ENCODE results near the gene PLA2G4A.

Gene PLA2G4A

GRCh38 chr1:186828611-186829454 is at the start of gene PLA2G4A:
Gene PLA2G4A (plus strand): TSS chr1:186828949. CDS start chr1:186854355, 25,406 bp downstream.
- DNase-seq (ENCODE audit: low read depth in 1 of 2, low spot score in 1 of 2) = no peak

GRCh38 chr1:186780076-186780475 is 48.7 kb upstream of the PLA2G4A start:
- DNase-seq (ENCODE audit: low read depth in 1 of 2, low spot score in 1 of 2) = no peak

GRCh38 chr1:186781730-186782129 is 47.0 kb upstream of the PLA2G4A start:
- no peak for DNase-seq (ENCODE audit: low read depth in 1 of 2, low spot score in 1 of 2)

GRCh38 chr1:186782791-186783190 is 46.0 kb upstream of the PLA2G4A start:
- no peak for DNase-seq (ENCODE audit: low read depth in 1 of 2, low spot score in 1 of 2)

- DNase-seq (ENCODE audit: low read depth in 1 of 2, low spot score in 1 of 2) = no peak
Observed at GRCh38 chr1:186783193-186783592, 45.6 kb upstream of the PLA2G4A start.

- no peak for DNase-seq (ENCODE audit: low read depth in 1 of 2, low spot score in 1 of 2)
Observed at GRCh38 chr1:186785503-186785902, 43.2 kb upstream of the PLA2G4A start.

- no peak for DNase-seq (ENCODE audit: low read depth in 1 of 2, low spot score in 1 of 2)
Observed at GRCh38 chr1:186790101-186790500, 38.6 kb upstream of the PLA2G4A start.

GRCh38 chr1:186792870-186793581 is 35.7 kb upstream of the PLA2G4A start:
- DNase-seq (ENCODE audit: low read depth in 1 of 2, low spot score in 1 of 2) = no peak

GRCh38 chr1:186793582-186793927 is 35.2 kb upstream of the PLA2G4A start:
- no peak for DNase-seq (ENCODE audit: low read depth in 1 of 2, low spot score in 1 of 2)

- DNase-seq (ENCODE audit: low read depth in 1 of 2, low spot score in 1 of 2) = no peak
Observed at GRCh38 chr1:186798960-186799688, 29.6 kb upstream of the PLA2G4A start.

GRCh38 chr1:186799689-186800054 is 29.1 kb upstream of the PLA2G4A start:
- DNase-seq (ENCODE audit: low read depth in 1 of 2, low spot score in 1 of 2) = no peak

- no peak for DNase-seq (ENCODE audit: low read depth in 1 of 2, low spot score in 1 of 2)
Observed at GRCh38 chr1:186802388-186802787, 26.4 kb upstream of the PLA2G4A start.

GRCh38 chr1:186804679-186805078 is 24.1 kb upstream of the PLA2G4A start:
- no peak for DNase-seq (ENCODE audit: low read depth in 1 of 2, low spot score in 1 of 2)

- DNase-seq (ENCODE audit: low read depth in 1 of 2, low spot score in 1 of 2) = no peak
Observed at GRCh38 chr1:186806477-186806876, 22.3 kb upstream of the PLA2G4A start.

GRCh38 chr1:186807163-186807562 is 21.6 kb upstream of the PLA2G4A start:
- DNase-seq (ENCODE audit: low read depth in 1 of 2, low spot score in 1 of 2) = no peak

GRCh38 chr1:186811892-186812291 is 16.9 kb upstream of the PLA2G4A start:
- no peak for DNase-seq (ENCODE audit: low read depth in 1 of 2, low spot score in 1 of 2)

- DNase-seq (ENCODE audit: low read depth in 1 of 2, low spot score in 1 of 2) = no peak
Observed at GRCh38 chr1:186812570-186812969, 16.2 kb upstream of the PLA2G4A start.

GRCh38 chr1:186813420-186813819 is 15.3 kb upstream of the PLA2G4A start:
- no peak for DNase-seq (ENCODE audit: low read depth in 1 of 2, low spot score in 1 of 2)

- no peak for DNase-seq (ENCODE audit: low read depth in 1 of 2, low spot score in 1 of 2)
Observed at GRCh38 chr1:186819126-186819525, 9.6 kb upstream of the PLA2G4A start.

- DNase-seq (ENCODE audit: low read depth in 1 of 2, low spot score in 1 of 2) = no peak
Observed at GRCh38 chr1:186819563-186819962, 9.2 kb upstream of the PLA2G4A start.

GRCh38 chr1:186829686-186830587 is 1.2 kb downstream of the PLA2G4A start:
- no peak for DNase-seq (ENCODE audit: low read depth in 1 of 2, low spot score in 1 of 2)
